SIG-M5 treated with dmso at 0.1 percent for 504 hours (cell line): ENCODE measurements around the gene POLN.
"Not testable (repeated sequence)": the region's sequence is repeated elsewhere in the genome, so short reads cannot be mapped to it uniquely, and the experiment has no call there.

ENCODE experiments used
- DNase-seq: peaks from one replicate; lab custom pipeline; 2025; ENCODE audit not compliant: unreplicated experiment; lab: John Stamatoyannopoulos, UW

POLN gene

GRCh38 chr4:2222838-2223237, 19.1 kb downstream of the POLN start:
- no peak for DNase-seq

- DNase-seq, result not testable (repeated sequence)
These were observed 20.5 kb downstream of the POLN start for GRCh38 chr4:2221378-2221777.

GRCh38 chr4:2220016-2220630, 21.8 kb downstream of the POLN start:
- DNase-seq, result peak; percentile 62

DNA sequence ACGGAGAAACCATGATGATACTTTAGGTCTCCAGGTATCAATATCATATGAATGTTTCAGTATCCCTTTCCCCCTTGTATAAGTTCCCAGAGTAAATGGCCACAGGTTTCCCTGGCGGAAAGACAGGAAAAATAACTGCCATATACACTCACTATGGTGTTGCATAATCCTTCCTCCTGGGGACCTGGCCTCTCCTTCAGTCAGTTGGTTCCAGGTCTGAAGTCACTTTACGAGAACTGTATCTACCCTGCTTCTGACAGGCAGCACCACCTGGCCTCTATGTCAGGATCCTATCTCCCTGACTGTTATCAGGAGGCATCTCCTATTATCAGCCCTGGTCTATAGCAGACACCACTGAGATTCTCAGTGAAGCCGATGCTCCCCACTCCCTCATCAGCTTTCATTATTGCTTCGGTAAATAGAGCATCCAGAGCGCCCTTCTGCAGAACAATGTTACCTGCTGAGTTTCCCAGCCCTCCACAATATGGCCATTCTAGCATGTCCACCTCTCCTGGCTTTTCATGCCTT, 22.6 kb downstream of the POLN start:
- DNase-seq, result no peak

- no peak for DNase-seq
These were observed 23.5 kb downstream of the POLN start for GRCh38 chr4:2218436-2218835.

- no peak for DNase-seq
These were observed 24.2 kb downstream of the POLN start for GRCh38 chr4:2217726-2218125.

DNA sequence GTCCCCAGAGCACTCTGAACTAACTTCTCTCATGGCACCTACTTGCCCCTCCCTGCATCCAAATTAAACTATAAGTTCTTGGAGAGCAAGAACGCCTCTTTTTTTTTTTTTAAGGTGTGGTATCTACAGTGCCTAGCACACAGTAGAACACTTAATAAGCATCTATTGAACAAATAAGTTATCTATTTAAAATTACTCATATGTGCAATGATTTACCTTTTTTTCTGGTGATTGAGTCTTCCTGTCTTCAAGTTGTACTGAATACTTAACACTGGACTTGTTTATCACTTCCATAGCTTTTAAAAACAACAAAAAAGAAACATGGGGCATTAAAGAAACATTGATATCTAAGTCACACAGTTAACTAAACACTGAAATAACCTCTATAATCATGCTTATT, 29.1 kb downstream of the POLN start:
- no peak for DNase-seq

- DNase-seq, result not testable (repeated sequence)
These were observed 39.1 kb downstream of the POLN start for GRCh38 chr4:2202789-2203188.

GRCh38 chr4:2194496-2194895, 47.4 kb downstream of the POLN start:
- no peak for DNase-seq

DNA sequence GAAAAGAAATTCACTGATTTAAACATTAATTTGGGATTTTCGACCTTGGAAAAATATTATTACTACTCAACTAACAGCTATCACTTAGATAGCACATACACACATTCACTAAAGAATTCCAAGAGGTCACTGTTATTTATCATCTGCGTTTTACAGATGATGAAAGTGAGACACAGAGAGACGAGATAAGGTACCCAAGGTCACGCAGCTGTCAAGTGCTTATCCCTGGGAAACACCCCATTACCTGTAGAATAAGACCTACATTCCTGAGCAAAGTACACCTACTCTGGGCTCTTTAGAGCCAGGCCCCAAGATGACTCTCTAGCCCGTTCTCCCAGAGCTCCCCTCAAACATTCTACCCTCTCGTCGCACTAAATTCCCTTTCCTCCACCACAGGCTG, 48.6 kb downstream of the POLN start:
- no peak for DNase-seq

- DNase-seq, result no peak
These were observed 55.1 kb downstream of the POLN start for GRCh38 chr4:2186865-2187172.

GRCh38 chr4:2186133-2186864, 55.6 kb downstream of the POLN start:
- DNase-seq, result peak; percentile 9

GRCh38 chr4:2183394-2183793, 58.5 kb downstream of the POLN start:
- no peak for DNase-seq

DNA sequence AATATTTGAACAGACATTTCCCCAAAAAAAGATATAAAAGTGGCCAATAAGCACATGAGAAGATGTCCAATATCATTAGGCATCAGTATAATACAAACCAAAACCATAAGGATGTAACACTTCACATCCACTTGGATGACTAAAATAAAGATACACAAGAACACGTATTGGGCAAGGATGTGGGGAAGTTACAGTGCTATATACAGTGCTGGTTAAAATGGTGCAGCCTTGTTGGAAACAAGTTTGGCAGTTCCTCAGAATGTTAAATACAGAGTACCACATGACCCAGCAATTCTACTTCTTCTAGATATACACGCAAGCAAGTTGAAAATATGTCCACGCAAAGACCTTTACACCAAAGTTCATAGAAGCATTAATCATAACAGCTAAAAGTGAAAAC, 58.9 kb downstream of the POLN start:
- DNase-seq, result peak; percentile 72

- no peak for DNase-seq
These were observed 61.5 kb downstream of the POLN start for GRCh38 chr4:2180410-2180809.

GRCh38 chr4:2179717-2180116, 62.2 kb downstream of the POLN start:
- DNase-seq, result no peak

DNA sequence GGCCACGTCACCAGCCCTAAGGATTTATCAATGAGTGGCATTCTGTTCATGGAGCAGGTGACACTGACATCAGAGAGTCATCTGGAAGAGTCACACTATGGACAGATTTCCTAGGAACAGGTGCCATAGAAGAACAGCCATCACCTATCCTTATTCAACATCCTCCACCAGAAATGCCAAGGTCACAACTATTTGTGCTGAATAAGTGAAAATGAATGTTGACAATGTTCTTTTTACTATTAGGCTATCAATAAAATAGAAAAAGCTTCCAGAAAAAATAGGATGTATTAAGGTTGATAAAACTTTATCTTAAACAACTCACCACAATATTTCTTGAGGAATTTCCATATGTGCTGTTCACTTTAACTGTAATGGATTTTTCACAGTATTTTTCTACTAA, 62.9 kb downstream of the POLN start:
- DNase-seq, result no peak

- DNase-seq, result no peak
These were observed 64.4 kb downstream of the POLN start for GRCh38 chr4:2177443-2178093.

GRCh38 chr4:2175990-2176698, 65.8 kb downstream of the POLN start:
- DNase-seq, result no peak

DNA sequence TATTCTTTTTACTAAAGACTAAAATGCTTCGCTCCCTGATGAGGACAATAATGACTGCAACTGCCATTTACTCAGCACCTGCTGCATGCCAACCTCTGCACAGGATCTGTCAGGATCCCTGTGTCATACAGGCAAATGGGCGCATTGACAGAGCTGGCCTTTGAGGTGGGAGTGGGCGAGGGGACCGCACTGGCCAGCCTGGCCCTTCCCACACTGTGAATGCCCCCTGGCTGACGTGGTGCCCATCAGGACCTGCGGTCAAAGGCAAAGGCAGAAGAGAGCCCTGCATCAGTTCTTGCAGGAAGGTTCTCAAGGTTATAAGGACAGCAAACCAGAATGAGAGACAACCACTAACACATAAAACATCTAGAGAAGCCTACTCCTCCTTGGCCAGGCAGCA, 67.9 kb downstream of the POLN start:
- DNase-seq, result no peak

- DNase-seq, result no peak
These were observed 69.2 kb downstream of the POLN start for GRCh38 chr4:2172627-2173231.
